ENCODE measurements around the gene A2ML1. TPM values are rescaled to one million over a fixed set of nuclear protein-coding genes. Genes with fewer than 3 reads are reported as not detected.

The A2ML1 gene
- total and polyA plus RNA-seq, 2 of the 4 experiments (the other 2 are of a cell fraction), result not detected

- H4K8ac ChIP-seq (ENCODE audit: low read depth in 2 of 2, low read length in 2 of 2), result no peak overlapping the region
- no peaks in the 10 kb centered on the region for H3K4me1 ChIP-seq (ENCODE audit: control insufficient read depth, insufficient read depth, low read length)
- ATAC-seq (ENCODE audit: low read depth), result no peak
- no peak overlapping the region for H2AFZ ChIP-seq (replicated peaks; ENCODE audit: low read length, poor library complexity)
- no peaks in the 10 kb centered on the region for H3K36me3 ChIP-seq (ENCODE audit: control insufficient read depth, insufficient read depth, low read length)
- no peaks in the 10 kb centered on the region for H3K9me3 ChIP-seq (ENCODE audit: control insufficient read depth, insufficient read depth, low read length)
- H3K23ac ChIP-seq (ENCODE audit: low read depth, low read length), result no peak overlapping the region
- TF ChIP-seq FOS (IDR thresholded peaks at IDR 0.05; ENCODE audit: low read depth, low read length) (no peak), MXI1 (IDR thresholded peaks at IDR 0.05; ENCODE audit: borderline replicate concordance, low read depth, low read length) (no peak), ELK1 (IDR thresholded peaks at IDR 0.05; ENCODE audit: borderline replicate concordance, low read depth, low read length) (no peak), POLR2A (IDR thresholded peaks at IDR 0.05; ENCODE audit: low read depth, low read length) (no peak), CTCF (conservative IDR thresholded peaks at IDR 0.05; ENCODE audit: low read depth, low read length) (no peak), CEBPB (IDR thresholded peaks at IDR 0.05; ENCODE audit: low read depth, low read length) (no peak), MAZ (IDR thresholded peaks at IDR 0.05; ENCODE audit: borderline replicate concordance, low read depth, low read length) (no peak), NFE2L2 (IDR thresholded peaks at IDR 0.05; ENCODE audit: low read depth, low read length) (no peak), CHD1 (IDR thresholded peaks at IDR 0.05; ENCODE audit: low read depth, low read length) (no peak), USF2 (IDR thresholded peaks at IDR 0.05; ENCODE audit: low read depth, low read length) (no peak), RAD21 (IDR thresholded peaks at IDR 0.05; ENCODE audit: low read length) (no peak), RCOR1 (IDR thresholded peaks at IDR 0.05; ENCODE audit: insufficient replicate concordance, low read length) (no peak)
- no peak for DNase-seq
- H3K56ac ChIP-seq (ENCODE audit: extremely low read depth, insufficient read depth, low read length), result no peak overlapping the region
- no peak overlapping the region for H3K9ac ChIP-seq (ENCODE audit: low read depth, low read length)
- H3K4me3 ChIP-seq (ENCODE audit: insufficient read depth, low read depth, low read length), result no peak overlapping the region
- in situ Hi-C loops (cut with MboI; ENCODE audit: low sequenced_read_pairs) (no loop called here), intact Hi-C loops (cut with micrococcal nuclease) (loop anchor here (10.0 kb wide), 1 partner anchor 80 kb away; the partner anchor contains the start of gene A2ML1), dilution Hi-C loops (cut with HindIII; ENCODE audit: low sequenced_read_pairs, unreplicated experiment) (no loop called here)
- no peak overlapping the region for H2BK20ac ChIP-seq (ENCODE audit: low read depth, low read length)
- CTCF ChIA-PET, result interaction anchor here (1.2 kb wide), 1 partner anchor 13 kb away, joined by 4 read pairs; no protein-coding TSS in a partner anchor
- no peak overlapping the region for H3K27ac ChIP-seq (ENCODE audit: insufficient read depth, low read length)
- no peak overlapping the region for H2BK120ac ChIP-seq (ENCODE audit: low read depth, low read length)
- no peaks in the 10 kb centered on the region for H3K9me1 ChIP-seq (ENCODE audit: insufficient read depth, low read length)
- no peak overlapping the region for H3K4ac ChIP-seq (ENCODE audit: low read depth, low read length)
- no peak overlapping the region for H3K14ac ChIP-seq (replicated peaks; ENCODE audit: low read depth, low read length)
- POLR2A ChIA-PET (ENCODE audit: unreplicated experiment), result no interaction called here
- no peak overlapping the region for H2AK5ac ChIP-seq (ENCODE audit: low read depth, low read length)
- H2AK9ac ChIP-seq (replicated peaks; ENCODE audit: low read depth, low read length, poor library complexity), result no peak overlapping the region
- no peak overlapping the region for H2BK15ac ChIP-seq (ENCODE audit: low read depth, low read length)
- peaks cover 2% of the 10 kb centered on the region for H3K27me3 ChIP-seq (ENCODE audit: control insufficient read depth, insufficient read depth, low read length)
- H3K79me1 ChIP-seq (ENCODE audit: low read depth in 1 of 2, low read length in 2 of 2), result no peaks in the 10 kb centered on the region
- H2BK5ac ChIP-seq (ENCODE audit: low read depth, low read length, poor library complexity, severe bottlenecking), result no peak overlapping the region
- no peak overlapping the region for H3K4me2 ChIP-seq (ENCODE audit: low read depth, low read length)
- no peak overlapping the region for H3K18ac ChIP-seq (ENCODE audit: low read depth, low read length)
- H4K91ac ChIP-seq (ENCODE audit: insufficient read depth, low read depth, low read length), result no peak overlapping the region
- H4K5ac ChIP-seq (ENCODE audit: low read depth, low read length), result no peak overlapping the region
- no peaks in the 10 kb centered on the region for H4K20me1 ChIP-seq (ENCODE audit: insufficient read depth, low read length)
- no TSS peak for BruUV-seq (replicated peaks)
These were observed 82.2 kb downstream of the A2ML1 start for GRCh38 chr12:8904665-8905064.
